ENCODE data around the gene FKBP2. TPM values are rescaled to one million over a fixed set of nuclear protein-coding genes. Genes with fewer than 3 reads are reported as not detected.

The FKBP2 gene
- total and polyA plus RNA-seq, 2 of the 13 experiments (the other 11 are each of a cell fraction or from before 2014, with no cell fraction given), result 30.1 to 53.3 TPM

DNA sequence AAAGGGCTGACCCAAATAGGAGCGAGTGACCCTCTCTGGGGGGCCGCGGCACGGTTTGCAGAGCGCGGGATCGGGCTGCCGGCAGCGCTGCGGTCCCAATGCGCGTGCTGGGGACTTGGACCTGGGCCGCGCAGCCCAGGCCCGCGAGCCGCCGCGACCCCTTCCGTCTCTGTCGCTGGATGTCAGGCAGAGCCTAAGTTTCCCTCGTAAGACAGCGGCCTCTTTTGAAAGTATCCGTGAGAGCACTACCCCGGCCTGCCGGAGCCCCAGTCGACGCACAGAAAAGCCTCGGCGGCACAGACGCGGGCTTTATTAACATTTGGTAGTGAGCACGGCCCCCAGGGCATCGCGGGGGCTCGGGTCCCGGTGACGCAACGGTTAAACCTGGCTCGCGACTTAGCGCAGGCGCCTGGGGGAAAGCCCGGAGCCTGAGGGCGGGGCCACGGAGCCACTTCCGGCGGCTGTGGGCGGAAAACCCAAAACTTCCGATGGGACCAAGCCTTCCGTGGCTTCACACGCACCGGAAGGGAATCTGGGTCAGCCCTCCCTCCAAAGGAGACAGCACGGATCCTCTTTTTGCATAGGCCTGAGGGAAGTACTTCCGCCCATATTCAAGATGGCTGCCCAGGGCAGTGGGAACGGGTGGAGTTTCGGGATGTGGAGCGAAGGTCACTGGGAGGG lies 28.8 kb downstream of the FKBP2 start (continued):
- TF ChIP-seq ZNF646 (CRISPR knock-in tag; IDR thresholded peaks at IDR 0.05) (no peak; the same call in 1 of the 2 replicates), AKAP8 (CRISPR knock-in tag; IDR thresholded peaks at IDR 0.05) (peak; percentile 54; the same call in 1 of the 2 replicates), IKZF4 (CRISPR knock-in tag; IDR thresholded peaks at IDR 0.05; ENCODE audit: borderline replicate concordance, low read depth, not compliant biosample characterization) (no peak), RARA (CRISPR knock-in tag; IDR thresholded peaks at IDR 0.05) (peak; percentile 48; the same call in 1 of the 2 replicates), ZNF792 (CRISPR knock-in tag; IDR thresholded peaks at IDR 0.05) (0 out of 2 replicates have a peak, but pooled peaks have one; percentile 22), KDM4B (CRISPR knock-in tag; IDR thresholded peaks at IDR 0.05) (peak; percentile 30), ZFP91 (CRISPR knock-in tag; IDR thresholded peaks at IDR 0.05; ENCODE audit: borderline replicate concordance) (peak; percentile 71; the same call in 1 of the 2 replicates), GABPB1 (CRISPR knock-in tag; IDR thresholded peaks at IDR 0.05) (peak; percentile 98), TBL1XR1 (IDR thresholded peaks at IDR 0.05; ENCODE audit: borderline replicate concordance, low read length, partially characterized antibody) (peak; percentile 45), HNRNPUL1 (IDR thresholded peaks at IDR 0.05; ENCODE audit: low read depth, low read length) (no peak), ZNF329 (CRISPR knock-in tag; IDR thresholded peaks at IDR 0.05; ENCODE audit: low read depth) (0 out of 2 replicates have a peak, but pooled peaks have one; percentile 1), CSRNP1 (CRISPR knock-in tag; IDR thresholded peaks at IDR 0.05) (peak; percentile 65), ZMYM4 (CRISPR knock-in tag; IDR thresholded peaks at IDR 0.05) (peak; percentile 29; the same call in 1 of the 2 replicates)
- TF ChIP-seq, protein P1, sequence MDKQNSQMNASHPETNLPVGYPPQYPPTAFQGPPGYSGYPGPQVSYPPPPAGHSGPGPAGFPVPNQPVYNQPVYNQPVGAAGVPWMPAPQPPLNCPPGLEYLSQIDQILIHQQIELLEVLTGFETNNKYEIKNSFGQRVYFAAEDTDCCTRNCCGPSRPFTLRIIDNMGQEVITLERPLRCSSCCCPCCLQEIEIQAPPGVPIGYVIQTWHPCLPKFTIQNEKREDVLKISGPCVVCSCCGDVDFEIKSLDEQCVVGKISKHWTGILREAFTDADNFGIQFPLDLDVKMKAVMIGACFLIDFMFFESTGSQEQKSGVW (CRISPR knock-in tag; IDR thresholded peaks at IDR 0.05; ENCODE audit: borderline replicate concordance), result no peak

Measured in HepG2 (cell line).